HG03469 (cell line): ENCODE results near the gene PARP12.

Experiments
- ATAC-seq: cut with Tn5 transposase; IDR thresholded peaks from one replicate; pipeline ENCODE4 v1.9.1; 2021; ENCODE audit warnings: mild to moderate bottlenecking, moderate library complexity, moderate number of reproducible peaks; ENCODE audit not compliant: unreplicated experiment

The PARP12 gene

GRCh38 chr7:140017034-140017433 lies 45.7 kb downstream of the PARP12 start:
- ATAC-seq = no peak

- ATAC-seq = no peak
Measured at GRCh38 chr7:140016540-140016939, 46.2 kb downstream of the PARP12 start.

- ATAC-seq = no peak
Measured at GRCh38 chr7:140015471-140015970, 47.2 kb downstream of the PARP12 start.

DNA sequence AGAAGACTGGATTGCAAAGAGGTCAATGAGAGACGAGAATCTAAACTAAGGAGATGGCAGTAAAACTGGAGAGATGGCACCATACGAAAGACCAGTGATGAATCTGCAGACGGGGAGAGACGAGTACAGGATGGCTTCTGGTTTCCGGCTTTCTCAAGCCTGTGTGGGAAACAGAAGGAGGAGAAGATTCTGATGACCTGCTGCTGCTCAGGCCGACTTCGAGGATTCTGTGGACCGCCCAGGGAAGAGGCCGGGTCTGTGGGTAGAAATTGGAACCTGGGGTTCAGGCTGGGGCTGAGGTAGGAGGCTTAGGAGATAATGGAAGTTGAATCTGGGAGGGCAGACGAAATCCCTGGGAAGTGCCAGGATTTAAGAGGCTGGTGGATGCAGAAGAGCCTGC lies 48.6 kb downstream of the PARP12 start:
- ATAC-seq = no peak

DNA sequence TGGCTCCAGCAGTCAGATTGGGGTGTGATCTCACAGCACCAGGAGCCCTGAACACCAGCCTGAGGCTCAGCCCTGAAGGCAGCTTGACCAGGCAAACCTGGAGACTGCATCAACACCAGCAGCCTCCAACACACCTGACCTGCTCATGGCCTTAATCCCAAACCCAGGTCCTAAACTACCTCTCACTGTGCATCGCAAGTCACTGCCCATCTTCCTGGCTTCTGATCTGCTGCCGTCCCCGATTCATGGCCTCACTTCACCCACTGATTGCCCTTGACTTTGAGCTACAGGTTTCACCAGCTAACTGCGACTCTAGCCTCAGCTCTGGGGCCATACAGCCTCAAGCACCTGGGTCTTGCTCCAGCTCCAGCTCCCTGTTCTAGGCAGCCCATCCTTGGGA lies 49.1 kb downstream of the PARP12 start:
- ATAC-seq = no peak

GRCh38 chr7:140010194-140010895 lies 52.4 kb downstream of the PARP12 start:
- ATAC-seq = no peak

GRCh38 chr7:140009735-140010134 lies 53.0 kb downstream of the PARP12 start:
- no peak for ATAC-seq

- ATAC-seq = no peak
Measured at GRCh38 chr7:140008755-140009610, 53.8 kb downstream of the PARP12 start.

DNA sequence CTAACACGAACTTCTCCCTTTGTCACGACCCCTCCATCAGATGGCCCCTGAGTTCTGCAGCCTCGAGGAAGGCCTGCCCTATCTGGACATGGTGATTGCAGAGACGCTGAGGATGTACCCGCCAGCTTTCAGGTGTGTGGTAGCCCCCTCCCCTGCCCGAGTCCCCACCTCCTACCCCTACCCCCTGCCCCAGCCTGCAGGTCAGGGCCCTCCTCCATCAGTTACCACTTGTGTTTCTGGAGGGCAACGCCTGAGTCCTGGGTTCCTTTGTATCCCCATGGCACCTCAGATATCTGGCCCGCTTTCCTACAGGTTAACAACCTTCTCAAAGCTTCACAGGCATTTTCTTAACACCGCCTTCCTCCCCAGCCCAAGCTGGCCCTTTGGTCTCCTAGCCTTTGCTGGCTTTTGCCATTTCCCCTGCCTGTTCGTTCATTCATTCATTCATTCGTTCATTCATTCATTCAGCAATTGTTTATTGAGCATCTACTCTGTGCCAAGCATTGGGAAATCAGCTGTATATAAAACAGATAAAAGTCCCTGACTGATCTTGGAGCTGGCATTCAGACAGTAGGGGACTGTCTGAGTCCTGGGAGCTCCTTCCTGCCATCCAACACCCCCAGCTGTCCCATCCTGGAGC lies 55.6 kb downstream of the PARP12 start:
- ATAC-seq = no peak

- ATAC-seq = no peak
Measured at GRCh38 chr7:140006600-140006999, 56.2 kb downstream of the PARP12 start.

GRCh38 chr7:140005754-140006503 lies 56.8 kb downstream of the PARP12 start:
- no peak for ATAC-seq

DNA sequence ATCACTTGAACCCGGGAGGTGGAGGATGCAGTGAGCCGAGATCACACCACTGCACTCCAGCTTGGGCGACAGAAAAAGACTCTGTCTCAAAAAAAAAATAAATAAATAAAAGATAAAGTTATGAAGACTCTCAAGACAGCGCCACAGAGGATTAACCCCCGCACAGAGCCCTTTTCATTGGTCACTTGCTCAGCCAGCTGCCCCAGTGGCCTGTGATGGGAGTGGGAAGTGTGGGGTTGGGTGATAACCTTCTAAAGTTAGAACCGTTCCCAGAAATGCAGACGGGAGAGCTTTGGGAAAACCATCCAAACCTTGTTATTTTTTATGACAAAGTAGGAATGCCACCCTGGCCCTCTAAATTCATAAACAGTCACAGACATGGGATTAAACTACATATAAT lies 57.4 kb downstream of the PARP12 start:
- no peak for ATAC-seq

GRCh38 chr7:140004672-140005071 lies 58.1 kb downstream of the PARP12 start:
- no peak for ATAC-seq

- ATAC-seq = no peak
Measured at GRCh38 chr7:140003913-140004382, 58.8 kb downstream of the PARP12 start.

DNA sequence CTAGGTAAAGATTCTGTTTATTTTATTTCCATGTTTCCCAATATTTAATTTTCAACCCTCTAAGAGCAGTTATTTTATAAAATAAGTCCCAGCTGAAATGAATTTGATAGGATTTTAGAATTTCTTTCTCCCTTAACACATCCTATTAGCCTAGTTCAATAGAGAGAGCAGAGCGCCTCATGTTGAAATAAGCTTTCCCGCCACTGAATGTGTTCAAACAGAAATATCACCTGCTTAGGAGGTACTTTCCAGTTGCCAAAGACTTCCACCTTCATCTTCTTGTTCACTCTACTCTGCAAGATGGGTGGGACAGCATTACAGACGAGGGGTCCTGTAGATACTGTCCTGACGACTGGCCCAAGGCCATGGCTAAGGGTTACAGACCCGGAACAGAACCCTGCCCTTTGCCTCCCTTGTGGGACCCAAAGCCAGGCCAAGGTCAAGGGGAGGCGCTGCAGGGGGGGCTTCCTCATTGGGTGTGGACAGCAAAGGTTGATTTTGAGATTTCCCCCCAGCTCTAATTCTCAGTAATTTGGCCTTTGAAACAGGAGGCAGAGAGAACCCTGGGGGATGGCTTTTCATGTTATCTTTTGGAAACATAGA lies 62.0 kb downstream of the PARP12 start:
- no peak for ATAC-seq

GRCh38 chr7:139999516-139999915 lies 63.2 kb downstream of the PARP12 start:
- ATAC-seq = no peak

DNA sequence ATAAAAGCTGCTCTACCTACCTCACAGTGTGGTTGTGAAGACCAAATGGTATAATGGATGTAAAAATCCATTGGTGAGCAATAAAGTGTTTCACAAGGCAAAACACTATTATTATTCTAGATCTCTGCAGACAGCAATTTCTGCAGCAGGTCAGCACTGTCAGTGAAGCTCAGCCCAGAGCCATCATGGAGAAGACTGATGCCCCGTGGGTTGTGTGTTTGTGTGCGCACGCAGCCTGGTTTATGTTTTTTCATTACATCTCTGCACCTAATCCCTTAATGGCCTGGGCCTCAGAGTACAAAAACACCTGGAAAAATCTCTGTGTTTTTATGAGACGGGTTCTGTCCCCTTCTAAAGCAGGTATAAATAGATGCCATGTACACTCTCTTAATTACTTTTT lies 64.2 kb downstream of the PARP12 start:
- ATAC-seq = no peak

GRCh38 chr7:139995017-139995915 lies 67.5 kb downstream of the PARP12 start:
- no peak for ATAC-seq

- ATAC-seq = no peak
Measured at GRCh38 chr7:139994356-139994755, 68.4 kb downstream of the PARP12 start.
